ENCODE data around the gene FLYWCH2.

DNA sequence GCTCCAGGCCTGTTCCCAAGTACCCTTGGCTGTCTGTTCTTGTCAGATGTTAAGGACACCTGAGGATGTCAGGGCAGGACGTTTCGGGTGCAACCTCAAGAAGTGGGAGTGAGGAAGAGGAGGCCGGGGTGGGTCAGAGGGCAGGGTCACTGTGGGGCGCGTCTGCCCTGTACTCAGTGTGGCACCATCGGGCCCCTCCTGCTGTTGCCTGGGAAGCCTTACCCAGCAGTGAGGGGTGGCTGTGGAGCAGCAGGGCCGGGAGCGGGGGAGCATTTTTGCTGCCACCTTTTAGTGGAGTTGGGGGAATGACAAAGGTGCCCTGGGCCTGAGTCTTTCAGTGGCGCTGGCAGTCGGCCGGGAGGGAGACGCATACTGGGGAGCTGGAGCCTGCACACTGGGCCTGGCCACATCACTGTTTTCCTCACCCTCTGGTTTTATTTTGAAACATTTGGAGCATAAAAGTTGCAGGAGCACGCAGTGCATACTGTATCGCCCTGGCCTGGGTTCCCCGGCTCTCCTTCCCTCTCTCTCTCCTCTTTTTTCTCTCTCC, 17.6 kb downstream of the FLYWCH2 start:
- TF ChIP-seq POLR2AphosphoS5 (IDR thresholded peaks at IDR 0.05; ENCODE audit: low read depth, low read length) (no peak), REST (IDR thresholded peaks at IDR 0.05; ENCODE audit: insufficient read depth in 1 of 2, low read depth in 2 of 2, low read length in 2 of 2) (no peak), TAF1 (IDR thresholded peaks at IDR 0.05; ENCODE audit: borderline replicate concordance, insufficient read depth, low read length) (no peak), SIN3A (IDR thresholded peaks at IDR 0.05; ENCODE audit: borderline replicate concordance, insufficient read depth, low read length) (no peak)

Data from PFSK-1 (cell line).